ENCODE measurements around the gene VPS72. TPM values are rescaled to one million over a fixed set of nuclear protein-coding genes. Genes with fewer than 3 reads are reported as not detected.
"Not testable (repeated sequence)": the region's sequence is repeated elsewhere in the genome, so short reads cannot be mapped to it uniquely, and the experiment has no call there.

Gene VPS72
- polyA plus RNA-seq, 1 of the 3 experiments (the other 2 are of a cell fraction) = 80.2 TPM

GRCh38 chr1:151210830-151211229, 20.8 kb upstream of the VPS72 start:
- WGBS (ENCODE audit: low lambda C conversion rate) = 100% methylated on average over 1 of the region's 1 CpG
- TF ChIP-seq USF1 (IDR thresholded peaks at IDR 0.05; ENCODE audit: borderline replicate concordance, low read depth) = no peak
- TF ChIP-seq JUND (IDR thresholded peaks at IDR 0.05) = no peak
- no peak for TF ChIP-seq IRF3 (IDR thresholded peaks at IDR 0.05; ENCODE audit: low read depth, low read length)
- no peak for TF ChIP-seq MEF2A (IDR thresholded peaks at IDR 0.05; ENCODE audit: borderline replicate concordance, low read depth)
- no peak for TF ChIP-seq CTCF (IDR thresholded peaks at IDR 0.05)
- TF ChIP-seq MAX (IDR thresholded peaks at IDR 0.05; ENCODE audit: low read depth) = no peak
- TF ChIP-seq RCOR1 (IDR thresholded peaks at IDR 0.05; ENCODE audit: low read length) = no peak
- no peak for TF ChIP-seq CHD2 (IDR thresholded peaks at IDR 0.05; ENCODE audit: low read length, partially characterized antibody)
- Histone ChIP-seq H3K27ac (ENCODE audit: low read depth in 2 of 2, low read length in 1 of 2) (0 out of 4 replicates have a peak overlapping the region, but pooled peaks of 1 of the 2 experiments have one; percentile 13), H3K4me1 (ENCODE audit: control insufficient read depth in 1 of 2, insufficient read depth in 2 of 2, low read depth in 1 of 2, low read length in 1 of 2) (no peaks in the 10 kb centered on the region), H3K9me3 (no peaks in the 10 kb centered on the region), H3K27me3 (ENCODE audit: insufficient read depth) (no peaks in the 10 kb centered on the region), H3K9ac (no peak overlapping the region), H3K79me2 (ENCODE audit: insufficient read depth) (peaks cover 100% of the 10 kb centered on the region), H3K36me3 (replicated peaks in 1 of 2; ENCODE audit: control insufficient read depth in 1 of 2, insufficient read depth in 2 of 2, low read length in 1 of 2) (peaks cover 4 to 60% of the 10 kb centered on the region in 2 experiments), H3K4me2 (no peak overlapping the region), H3F3A (replicated peaks; ENCODE audit: insufficient read depth) (peaks cover 21% of the 10 kb centered on the region), H4K20me1 (ENCODE audit: insufficient read depth) (peaks cover 76% of the 10 kb centered on the region), H2AFZ (ENCODE audit: low read depth) (no peak overlapping the region), H3K9me2 (no peaks in the 10 kb centered on the region), H3K4me3 (ENCODE audit: low read depth in 2 of 2, low read length in 1 of 2) (no peak overlapping the region)
- ChIA-PET POLR2A (no interaction called here), CTCF (no interaction called here)
- no peak for DNase-seq

- H3K27me3 ChIP-seq (ENCODE audit: insufficient read depth); H3K9me2 ChIP-seq; H3K4me2 ChIP-seq; POLR2A ChIA-PET; H3K9me3 ChIP-seq; DNase-seq; H3K27ac ChIP-seq (ENCODE audit: low read depth in 2 of 2, low read length in 1 of 2); H3K9ac ChIP-seq; H2AFZ ChIP-seq (ENCODE audit: low read depth); H3K4me3 ChIP-seq (ENCODE audit: low read depth in 2 of 2, low read length in 1 of 2): not testable (repeated sequence)
- Histone ChIP-seq H3K4me1 (ENCODE audit: control insufficient read depth in 1 of 2, insufficient read depth in 2 of 2, low read depth in 1 of 2, low read length in 1 of 2) (peaks cover 0 to 15% of the 10 kb centered on the region in 2 experiments; a peak in 2 of 4 replicates), H3K36me3 (replicated peaks in 1 of 2; ENCODE audit: control insufficient read depth in 1 of 2, insufficient read depth in 2 of 2, low read length in 1 of 2) (peaks cover 17 to 79% of the 10 kb centered on the region in 2 experiments), H3K79me2 (ENCODE audit: insufficient read depth) (peaks cover 100% of the 10 kb centered on the region), H4K20me1 (ENCODE audit: insufficient read depth) (peaks cover 90% of the 10 kb centered on the region), H3F3A (replicated peaks; ENCODE audit: insufficient read depth) (peaks cover 22% of the 10 kb centered on the region)
- 95% methylated on average over 12 of the region's 12 CpGs for WGBS (ENCODE audit: low lambda C conversion rate)
- CTCF ChIA-PET = interaction anchor here (1.0 kb wide), 1 partner anchor 10 kb away, joined by 3 read pairs; no protein-coding TSS in a partner anchor
Observed at GRCh38 chr1:151205381-151205965, 15.5 kb upstream of the VPS72 start.

All from SK-N-SH (cell line).